Trophoblast cell (in vitro differentiated cells and primary cell): ENCODE measurements around the gene SCGB1D2.
A peak's percentile ranks its signal among the peaks of the same experiment; 100 is the strongest.

Source experiments
- DNase-seq, 2 donors: peaks; one replicate each; pipeline ENCODE4 v3.0.0-alpha.2; 2016
- H2AFZ ChIP-seq: 2 replicates; pipeline ENCODE4 v1.6.1; 2013; ENCODE audit warnings: low read length, moderate library complexity, mild to moderate bottlenecking; ENCODE audit not compliant: insufficient read depth, poor library complexity
- H2AK5ac ChIP-seq: 2 replicates; pipeline ENCODE4 v1.6.1; 2013; ENCODE audit warnings: mild to moderate bottlenecking, low read length
- H2BK120ac ChIP-seq: 2 replicates; pipeline ENCODE4 v1.6.1; 2013; ENCODE audit warnings: low read length, mild to moderate bottlenecking, moderate library complexity; ENCODE audit not compliant: insufficient read depth, poor library complexity
- H2BK12ac ChIP-seq: 2 replicates; pipeline ENCODE4 v1.6.1; 2013; ENCODE audit warnings: mild to moderate bottlenecking, low read length, moderate library complexity
- H2BK5ac ChIP-seq: 2 replicates; pipeline ENCODE4 v1.6.1; 2013; ENCODE audit warnings: low read length, low read depth, moderate library complexity, mild to moderate bottlenecking; ENCODE audit not compliant: poor library complexity
- H3K14ac ChIP-seq: 2 replicates; pipeline ENCODE4 v1.6.1; 2013; ENCODE audit warnings: mild to moderate bottlenecking, low read length
- H3K18ac ChIP-seq: 2 replicates; pipeline ENCODE4 v1.6.1; 2013; ENCODE audit warnings: mild to moderate bottlenecking, low read length
- H3K23ac ChIP-seq: 2 replicates; pipeline ENCODE4 v1.6.1; 2013; ENCODE audit warnings: low read length
- H3K27ac ChIP-seq: 2 replicates; pipeline ENCODE4 v1.5.1; 2013; ENCODE audit warnings: low read depth, mild to moderate bottlenecking, inconsistent platforms, low read length, moderate library complexity
- H3K27me3 ChIP-seq: 2 replicates; pipeline ENCODE4 v1.6.1; 2013; ENCODE audit warnings: inconsistent platforms, mild to moderate bottlenecking, low read length, moderate library complexity; ENCODE audit not compliant: insufficient read depth
- H3K36me3 ChIP-seq, 2 experiments: 1 replicate in 1 of 2; 2 replicates in 1 of 2; pipeline ENCODE4 v1.6.1; 2013; ENCODE audit warnings: low read length in 2 of 2, mild to moderate bottlenecking in 2 of 2, moderate library complexity in 1 of 2; ENCODE audit not compliant: insufficient read depth in 2 of 2, control insufficient read depth in 1 of 2
- H3K4ac ChIP-seq: 2 replicates; pipeline ENCODE4 v1.6.1; 2013; ENCODE audit warnings: low read depth, mild to moderate bottlenecking, low read length, moderate library complexity
- H3K4me1 ChIP-seq, 2 experiments: 1 replicate in 1 of 2; 2 replicates in 1 of 2; pipeline ENCODE4 v1.6.1; 2013; ENCODE audit warnings: low read length in 2 of 2, mild to moderate bottlenecking in 2 of 2, moderate library complexity in 1 of 2; ENCODE audit not compliant: insufficient read depth in 2 of 2, control insufficient read depth in 1 of 2
- H3K4me2 ChIP-seq: 2 replicates; pipeline ENCODE4 v1.6.1; 2013; ENCODE audit warnings: inconsistent platforms, mild to moderate bottlenecking, low read length, moderate library complexity
- H3K4me3 ChIP-seq: 2 replicates; pipeline ENCODE4 v1.5.1; 2013; ENCODE audit warnings: mild to moderate bottlenecking, low read depth, low read length, inconsistent platforms
- H3K79me1 ChIP-seq: one replicate; pipeline ENCODE4 v1.6.1; 2013; ENCODE audit warnings: low read length
- H3K79me2 ChIP-seq: 2 replicates; pipeline ENCODE4 v1.6.1; 2013; ENCODE audit warnings: low read length, mild to moderate bottlenecking; ENCODE audit not compliant: control insufficient read depth, insufficient read depth, poor library complexity
- H3K9ac ChIP-seq: 2 replicates; pipeline ENCODE4 v1.6.1; 2013; ENCODE audit warnings: mild to moderate bottlenecking, low read length
- H3K9me3 ChIP-seq: 2 replicates; pipeline ENCODE4 v1.6.1; 2013; ENCODE audit warnings: low read depth, mild to moderate bottlenecking, control low read depth, inconsistent platforms, low read length; ENCODE audit not compliant: insufficient read depth
- H4K12ac ChIP-seq: 2 replicates; pipeline ENCODE4 v1.6.1; 2013; ENCODE audit warnings: low read depth, mild to moderate bottlenecking, low read length, moderate library complexity
- H4K8ac ChIP-seq: 2 replicates; pipeline ENCODE4 v1.6.1; 2013; ENCODE audit warnings: low read depth, mild to moderate bottlenecking, low read length, moderate library complexity
- H4K91ac ChIP-seq: one replicate; pipeline ENCODE4 v1.6.1; 2013; ENCODE audit warnings: low read depth, mild to moderate bottlenecking, low read length, moderate library complexity
- WGBS: extraction: QIAGEN DNeasy Blood & Tissue Kit; methylation state at CpG from one replicate; pipeline ENCODE4 v1.1.7; 2013; ENCODE audit warnings: missing lambda C conversion rate; ENCODE audit not compliant: insufficient read length, insufficient coverage; ENCODE audit errors: extremely low coverage; 5-methylcytosine and 5-hydroxymethylcytosine counted together

Gene SCGB1D2

GRCh38 chr11:62238151-62238550, 3.9 kb upstream of the SCGB1D2 start:
- Histone ChIP-seq H3K27me3 (no peaks in the 10 kb centered on the region), H3K4ac (no peak overlapping the region), H3K36me3 (no peaks in the 10 kb centered on the region), H3K79me1 (no peaks in the 10 kb centered on the region), H3K4me3 (no peak overlapping the region), H4K8ac (no peak overlapping the region), H3K79me2 (no peaks in the 10 kb centered on the region), H2BK12ac (no peak overlapping the region), H3K9ac (no peak overlapping the region), H4K12ac (no peak overlapping the region), H2AK5ac (no peak overlapping the region), H3K27ac (no peak overlapping the region), H2AFZ (no peak overlapping the region), H2BK120ac (no peak overlapping the region), H2BK5ac (no peak overlapping the region), H3K4me1 (no peaks in the 10 kb centered on the region), H3K9me3 (peaks cover 1% of the 10 kb centered on the region), H3K23ac (no peak overlapping the region), H3K14ac (no peak overlapping the region), H3K18ac (no peak overlapping the region), H3K4me2 (no peak overlapping the region), H4K91ac (no peak overlapping the region)
- no CpG with 5 or more reads among the region's 4 CpGs for WGBS
- DNase-seq: no peak

GRCh38 chr11:62241095-62241494, 944 bp upstream of the SCGB1D2 start:
- no peak overlapping the region for H2BK120ac ChIP-seq
- no peaks in the 10 kb centered on the region for H3K27me3 ChIP-seq
- no peak overlapping the region for H2BK12ac ChIP-seq
- no peak overlapping the region for H4K91ac ChIP-seq
- no peak overlapping the region for H3K4me2 ChIP-seq
- no peak overlapping the region for H3K23ac ChIP-seq
- no peak for DNase-seq
- no peaks in the 10 kb centered on the region for H3K79me2 ChIP-seq
- no CpG with 5 or more reads among the region's 3 CpGs for WGBS
- no peak overlapping the region for H3K27ac ChIP-seq
- H2AFZ ChIP-seq: no peak overlapping the region
- no peaks in the 10 kb centered on the region for H3K4me1 ChIP-seq
- no peak overlapping the region for H3K18ac ChIP-seq
- peaks cover 1% of the 10 kb centered on the region for H3K9me3 ChIP-seq
- no peak overlapping the region for H3K14ac ChIP-seq
- H3K79me1 ChIP-seq: no peaks in the 10 kb centered on the region
- H2AK5ac ChIP-seq: no peak overlapping the region
- H2BK5ac ChIP-seq: no peak overlapping the region
- no peak overlapping the region for H3K4me3 ChIP-seq
- H3K36me3 ChIP-seq: no peaks in the 10 kb centered on the region
- H4K8ac ChIP-seq: no peak overlapping the region
- H3K4ac ChIP-seq: no peak overlapping the region
- H3K9ac ChIP-seq: no peak overlapping the region
- H4K12ac ChIP-seq: no peak overlapping the region

DNA sequence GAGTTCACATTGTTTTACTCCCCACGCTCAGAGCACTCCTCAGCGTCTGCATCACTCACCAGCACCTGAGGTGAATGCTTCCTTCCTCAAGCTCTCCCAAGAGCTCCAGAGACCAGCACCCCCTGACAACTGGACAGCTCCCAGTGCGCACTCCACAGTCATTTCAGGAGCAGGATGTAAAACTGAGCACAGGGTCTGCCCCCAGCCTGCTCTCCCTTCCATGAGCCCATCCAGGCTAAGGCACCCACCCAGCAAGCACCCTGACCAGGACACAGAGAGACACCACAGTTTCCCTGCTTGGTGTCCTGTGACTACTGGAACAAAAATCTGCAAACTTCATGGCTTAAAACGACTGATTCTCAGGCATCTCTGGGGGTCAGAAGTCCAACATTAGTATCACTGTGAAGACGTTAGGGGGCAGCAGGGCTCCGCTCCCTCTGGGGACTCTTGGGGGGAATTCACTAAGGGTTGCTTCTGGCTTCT, 3.3 kb downstream of the SCGB1D2 start:
- no peak overlapping the region for H3K9ac ChIP-seq
- H2BK5ac ChIP-seq: no peak overlapping the region
- H4K8ac ChIP-seq: no peak overlapping the region
- no peak overlapping the region for H3K4me2 ChIP-seq
- H3K27ac ChIP-seq: no peak overlapping the region
- H3K14ac ChIP-seq: no peak overlapping the region
- H2BK12ac ChIP-seq: no peak overlapping the region
- no CpG with 5 or more reads among the region's 6 CpGs for WGBS
- peak; percentile 21 to 54 for DNase-seq
- no peaks in the 10 kb centered on the region for H3K36me3 ChIP-seq
- no peak overlapping the region for H3K4me3 ChIP-seq
- H3K79me2 ChIP-seq: no peaks in the 10 kb centered on the region
- no peaks in the 10 kb centered on the region for H3K27me3 ChIP-seq
- no peak overlapping the region for H4K91ac ChIP-seq
- H2AK5ac ChIP-seq: no peak overlapping the region
- H2BK120ac ChIP-seq: no peak overlapping the region
- H3K18ac ChIP-seq: no peak overlapping the region
- H3K4me1 ChIP-seq: no peaks in the 10 kb centered on the region
- no peak overlapping the region for H3K4ac ChIP-seq
- H2AFZ ChIP-seq: no peak overlapping the region
- no peak overlapping the region for H4K12ac ChIP-seq
- no peaks in the 10 kb centered on the region for H3K79me1 ChIP-seq
- H3K23ac ChIP-seq: no peak overlapping the region
- peaks cover under 1% of the 10 kb centered on the region for H3K9me3 ChIP-seq

DNA sequence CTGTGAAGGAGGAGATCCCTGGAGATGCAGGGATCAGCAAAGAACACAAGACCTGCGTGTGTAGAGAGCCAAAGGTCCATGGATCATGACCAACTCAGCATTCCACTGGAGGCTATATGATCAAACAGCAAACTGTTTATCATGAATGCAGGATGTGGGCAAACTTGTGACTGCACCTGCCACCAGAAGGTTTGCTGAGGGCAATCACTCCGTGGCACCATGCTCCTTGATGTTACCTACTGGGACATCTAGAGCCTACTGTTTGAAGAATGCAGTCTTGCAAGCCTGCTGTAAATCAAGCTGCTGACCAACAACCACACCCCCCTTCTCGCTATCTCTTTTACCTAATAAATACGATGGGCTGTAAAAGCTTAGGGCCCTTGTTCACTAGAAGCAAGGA, 9.7 kb downstream of the SCGB1D2 start:
- Histone ChIP-seq H3K4me2 (no peak overlapping the region), H3K9me3 (peaks cover 9% of the 10 kb centered on the region), H4K12ac (no peak overlapping the region), H4K8ac (no peak overlapping the region), H3K36me3 (no peaks in the 10 kb centered on the region), H3K4me1 (no peaks in the 10 kb centered on the region), H2BK120ac (no peak overlapping the region), H3K27ac (no peak overlapping the region), H2AK5ac (no peak overlapping the region), H2AFZ (no peak overlapping the region), H3K9ac (peak overlapping the region; percentile 63), H3K23ac (no peak overlapping the region), H3K79me1 (no peaks in the 10 kb centered on the region), H3K18ac (no peak overlapping the region), H3K4ac (no peak overlapping the region), H2BK5ac (no peak overlapping the region), H2BK12ac (no peak overlapping the region), H3K14ac (no peak overlapping the region), H4K91ac (no peak overlapping the region), H3K27me3 (no peaks in the 10 kb centered on the region), H3K4me3 (no peak overlapping the region), H3K79me2 (no peaks in the 10 kb centered on the region)
- DNase-seq: no peak
- WGBS: no CpG with 5 or more reads among the region's 4 CpGs
